Heart right ventricle (tissue), 16 donors: Measurements from ENCODE around the gene TSSK3. TPM values are rescaled to one million over a fixed set of nuclear protein-coding genes. Genes with fewer than 3 reads are reported as not detected.

ENCODE experiments used
- ATAC-seq, 8 donors: fragments of 200-7000 bp; cut with Tn5 transposase; one replicate each; pipeline ENCODE4 v1.9.1; 2020; ENCODE audit warnings: mild to moderate bottlenecking in 8 of 8, moderate library complexity in 8 of 8, moderate number of reproducible peaks in 1 of 8
- DNase-seq, 2 donors: peaks; one replicate each; pipeline ENCODE4 v3.0.0-alpha.2; 2020
- H3K27ac ChIP-seq, 10 donors: fragments of 200-600 bp; sonication (generic) in 2 of 10; one replicate each; pipeline versions ENCODE4 v1.5.0 to v1.8.0; 2020 to 2022; ENCODE audit warnings: mild to moderate bottlenecking in 3 of 10
- H3K27me3 ChIP-seq, 7 donors: fragments of 200-600 bp; one replicate each; pipeline ENCODE4 v1.8.0; 2021 to 2022; ENCODE audit warnings: mild to moderate bottlenecking in 2 of 7
- H3K36me3 ChIP-seq, 9 donors: fragments of 200-600 bp; sonication (generic) in 1 of 9; one replicate each; pipeline versions ENCODE4 v1.5.0 to v1.8.0; 2020 to 2022; ENCODE audit warnings: mild to moderate bottlenecking in 2 of 9
- H3K4me1 ChIP-seq, 9 donors: fragments of 200-600 bp; sonication (generic) in 1 of 9; one replicate each; pipeline versions ENCODE4 v1.5.0 to v1.8.0; 2020 to 2022; ENCODE audit warnings: mild to moderate bottlenecking in 4 of 9
- H3K4me3 ChIP-seq, 10 donors: fragments of 200-600 bp; sonication (generic) in 2 of 10; one replicate each; pipeline versions ENCODE4 v1.5.0 to v1.8.0; 2020 to 2022; ENCODE audit warnings: mild to moderate bottlenecking in 7 of 10, moderate library complexity in 2 of 10
- H3K9me3 ChIP-seq, 11 donors: fragments of 200-600 bp in 10 of 11; sonication (generic) in 2 of 11; one replicate each; pipeline versions ENCODE4 v1.5.0 to v1.8.0; 2013 to 2022; ENCODE audit warnings: mild to moderate bottlenecking in 2 of 11, control low read depth in 1 of 11, moderate library complexity in 1 of 11
- WGBS, 2 donors: extraction: QIAGEN DNeasy Blood & Tissue Kit; methylation state at CpG; one replicate each; pipeline ENCODE4 v1.1.7; 2013; ENCODE audit warnings: inconsistent platforms in 1 of 2; 5-methylcytosine and 5-hydroxymethylcytosine counted together
- intact Hi-C, 10 donors: fragments of 100-400 bp; cut with DNase I; formaldehyde crosslinking; loops; one replicate each; pipeline versions ENCODE4 v1.11.1 to v1.14.2; 2022
- polyA plus RNA-seq, 2 donors: library from polyadenylated mRNA; stranded (reverse); fragments of 200-250 nt; gene quantifications; one replicate each; pipeline ENCODE4 v1.2.3, GENCODE V29; 2013
- total RNA-seq, 10 donors: library from RNA; stranded (reverse); fragmentation: NEBNext Ultra II Directional in 3 of 10; extraction: Animal tissue kit (Norgen Biotek cat#: 25700) in 3 of 10; gene quantifications; one replicate each; pipeline versions ENCODE4 v1.2.1 to v1.2.4, GENCODE V29; 2021 to 2023
- TF ChIP-seq, protein P1 (sequence below), 9 donors: fragments of 200-600 bp; sonication (generic) in 2 of 9; IDR thresholded peaks; one replicate each; pipeline versions ENCODE4 v1.5.0 to v1.8.0; 2021 to 2022; ENCODE audit warnings: antibody characterized with exemption in 9 of 9, mild to moderate bottlenecking in 5 of 9, moderate library complexity in 1 of 9
- donor health status: Arrhythmogenic right ventricular cardiomyopathy.
- donor health status: ischemic (EF 13 %, LVEDD 7.1; RV severe dilation, severe dysfunction).
- donor health status: healthy with polysubstance abuse.
- donor health status: DM: no; HTN: yes; CAD: no.
- donor health status: DM: no; HTN: no; CAD: no.
- donor health status: ischemic (EF 25% LVEDD 6.9; RV normal size, moderate dysfunction).
- donor health status: ischemic (EF 25% LVEDD 5.7; RV mildly dilated, moderate dysfunction).
- donor health status: healthy.
- donor health status: DM: yes; HTN: yes; CAD: no.
- donor health status: Ischemic cardiomyopathy.
- donor health status: ischemic (EF 35%, LVEDD 5.7; RV mildly dilated, moderate dysfunction).
- donor health status: nonischemic (EF 11% LVEDD 7.7; RV severe dilation, severe dysfunction).
- donor health status: DM: yes; HTN: yes; CAD: no.
- donor health status: PGD.
- donor health status: ischemic (EF 29% LVEDD 5.4; RV normal size, mild dysfunction).
- donor health status: nonischemic (EF 23%, LVEDD 6.1; RV moderate dilation, normal function).

TSSK3 gene
- total and polyA plus RNA-seq, 12 donors, result 0.10 to 5.8 (median 1.7) TPM

DNA sequence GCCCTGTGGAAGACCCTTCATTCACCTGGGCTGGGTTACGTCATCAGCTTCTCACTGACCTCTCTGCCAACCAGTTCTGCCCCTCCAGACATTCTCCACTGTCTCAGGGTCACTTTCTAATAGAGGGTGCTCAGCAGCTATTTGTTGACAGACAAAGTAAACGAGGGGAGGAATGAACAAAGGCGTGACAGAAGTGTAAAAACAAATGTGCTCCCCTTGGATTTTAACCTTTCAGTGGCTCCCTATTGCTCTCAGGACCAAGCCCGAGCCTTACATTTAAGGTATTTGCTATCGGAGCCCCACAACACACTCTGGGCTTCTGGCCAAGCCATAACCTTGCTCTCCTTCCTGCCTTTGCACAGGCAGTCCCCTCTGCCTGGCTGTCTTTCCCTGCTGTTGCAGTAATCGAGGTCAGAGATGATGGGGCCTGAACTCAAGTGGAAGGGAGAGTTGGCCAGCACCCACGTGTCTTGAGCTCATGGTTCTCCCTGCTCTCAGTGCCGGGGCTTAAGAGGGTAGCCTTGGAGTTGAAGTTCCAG is 17.0 kb upstream of the TSSK3 start:
- Histone ChIP-seq H3K27me3 (peaks cover 0 to 11% (median 0%) of the 10 kb centered on the region in 7 donors), H3K36me3 (no peaks in the 10 kb centered on the region), H3K27ac (peak overlapping the region in 1 of 10 donors; percentile 22), H3K9me3 (no peaks in the 10 kb centered on the region), H3K4me1 (peaks cover 0 to 42% (median 28%) of the 10 kb centered on the region in 9 donors), H3K4me3 (no peak overlapping the region)
- DNase-seq (no peak), ATAC-seq (peak in 2 of 8 donors; percentile 20 to 23)
- intact Hi-C loops, result no loop called here
- WGBS, 2 donors, result 32 to 33% methylated on average over 8 of the region's 8 CpGs
- TF ChIP-seq, protein P1, sequence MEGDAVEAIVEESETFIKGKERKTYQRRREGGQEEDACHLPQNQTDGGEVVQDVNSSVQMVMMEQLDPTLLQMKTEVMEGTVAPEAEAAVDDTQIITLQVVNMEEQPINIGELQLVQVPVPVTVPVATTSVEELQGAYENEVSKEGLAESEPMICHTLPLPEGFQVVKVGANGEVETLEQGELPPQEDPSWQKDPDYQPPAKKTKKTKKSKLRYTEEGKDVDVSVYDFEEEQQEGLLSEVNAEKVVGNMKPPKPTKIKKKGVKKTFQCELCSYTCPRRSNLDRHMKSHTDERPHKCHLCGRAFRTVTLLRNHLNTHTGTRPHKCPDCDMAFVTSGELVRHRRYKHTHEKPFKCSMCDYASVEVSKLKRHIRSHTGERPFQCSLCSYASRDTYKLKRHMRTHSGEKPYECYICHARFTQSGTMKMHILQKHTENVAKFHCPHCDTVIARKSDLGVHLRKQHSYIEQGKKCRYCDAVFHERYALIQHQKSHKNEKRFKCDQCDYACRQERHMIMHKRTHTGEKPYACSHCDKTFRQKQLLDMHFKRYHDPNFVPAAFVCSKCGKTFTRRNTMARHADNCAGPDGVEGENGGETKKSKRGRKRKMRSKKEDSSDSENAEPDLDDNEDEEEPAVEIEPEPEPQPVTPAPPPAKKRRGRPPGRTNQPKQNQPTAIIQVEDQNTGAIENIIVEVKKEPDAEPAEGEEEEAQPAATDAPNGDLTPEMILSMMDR (IDR thresholded peaks at IDR 0.05), result no peak

DNA sequence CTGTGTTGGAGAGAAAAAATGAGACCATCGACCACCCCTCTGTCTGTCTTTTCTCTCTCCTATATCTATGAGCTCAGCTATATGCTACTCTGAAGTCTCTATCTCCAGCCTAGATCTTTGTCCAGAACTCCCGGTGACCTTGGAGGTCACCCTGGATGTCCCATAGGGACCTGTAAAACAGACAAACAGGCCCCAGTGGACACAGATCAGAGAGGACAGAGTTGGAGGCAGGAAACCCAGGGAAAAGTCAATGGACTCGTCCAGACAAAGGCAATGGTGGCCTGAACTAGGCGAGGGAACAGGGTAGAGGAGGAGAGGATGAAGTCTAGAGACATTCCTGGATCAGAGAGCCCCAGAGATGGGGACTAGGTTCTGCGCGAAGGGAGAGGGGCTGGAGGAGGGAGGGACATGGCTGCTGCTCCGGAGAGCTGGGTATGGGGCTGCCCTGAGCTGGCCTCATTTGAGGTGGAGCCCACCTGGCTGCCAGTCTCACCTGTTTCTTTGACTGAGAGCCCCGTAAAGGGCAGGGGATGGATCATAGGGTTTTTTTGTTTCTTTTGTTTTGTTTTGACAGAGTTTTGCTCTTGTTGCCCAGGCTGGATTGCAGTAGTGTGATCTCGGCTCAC is 15.7 kb upstream of the TSSK3 start:
- Histone ChIP-seq H3K27ac (no peak overlapping the region), H3K4me1 (peaks cover 0 to 48% (median 34%) of the 10 kb centered on the region in 9 donors), H3K9me3 (no peaks in the 10 kb centered on the region), H3K36me3 (no peaks in the 10 kb centered on the region), H3K4me3 (no peak overlapping the region), H3K27me3 (peaks cover 0 to 11% (median 0%) of the 10 kb centered on the region in 7 donors)
- intact Hi-C loops, result no loop called here
- DNase-seq, result no peak
- WGBS, 2 donors, result 84 to 87% methylated on average over 9 of the region's 9 CpGs
- ATAC-seq, result no peak
- TF ChIP-seq, protein P1 (IDR thresholded peaks at IDR 0.05), result no peak

DNA sequence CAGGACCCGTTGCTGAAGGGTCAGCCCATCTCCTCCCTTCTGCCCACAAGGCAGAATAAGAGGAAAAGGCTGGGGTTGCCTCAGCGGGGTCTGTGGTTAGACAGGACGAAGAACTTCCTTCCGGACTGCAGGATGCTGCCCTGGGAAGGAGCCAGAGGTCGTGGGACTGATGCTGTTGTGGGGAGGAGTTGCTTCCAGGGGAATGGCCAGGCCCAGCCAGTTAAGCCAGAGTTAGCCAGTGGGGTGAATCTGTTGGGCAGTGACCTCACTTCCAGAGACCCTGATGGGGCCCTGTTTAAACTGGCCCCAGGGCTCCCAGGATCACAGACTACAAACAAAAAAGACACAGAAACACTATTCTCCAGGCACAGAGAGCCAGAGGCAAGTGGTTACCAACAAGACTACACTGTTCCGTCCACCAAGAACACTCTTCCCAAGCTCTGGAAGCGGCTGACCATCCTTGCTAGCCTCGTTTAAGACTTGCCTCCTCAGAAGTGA is 13.1 kb upstream of the TSSK3 start:
- intact Hi-C loops, result no loop called here
- no peaks in the 10 kb centered on the region for H3K36me3 ChIP-seq
- H3K4me3 ChIP-seq, result no peak overlapping the region
- 45 to 54% methylated on average over 8 of the region's 8 CpGs for WGBS, 2 donors
- H3K27me3 ChIP-seq, result peaks cover 0 to 11% (median 0%) of the 10 kb centered on the region in 7 donors
- TF ChIP-seq, protein P1 (IDR thresholded peaks at IDR 0.05), result no peak
- peaks cover 11 to 68% (median 54%) of the 10 kb centered on the region in 9 donors for H3K4me1 ChIP-seq
- DNase-seq, result peak; percentile 66 to 72
- no peaks in the 10 kb centered on the region for H3K9me3 ChIP-seq
- H3K27ac ChIP-seq, result peak overlapping the region in 8 of 10 donors; percentile 47 to 98 (median 62)
- peak in 5 of 8 donors; percentile 1 to 20 (median 5) for ATAC-seq

DNA sequence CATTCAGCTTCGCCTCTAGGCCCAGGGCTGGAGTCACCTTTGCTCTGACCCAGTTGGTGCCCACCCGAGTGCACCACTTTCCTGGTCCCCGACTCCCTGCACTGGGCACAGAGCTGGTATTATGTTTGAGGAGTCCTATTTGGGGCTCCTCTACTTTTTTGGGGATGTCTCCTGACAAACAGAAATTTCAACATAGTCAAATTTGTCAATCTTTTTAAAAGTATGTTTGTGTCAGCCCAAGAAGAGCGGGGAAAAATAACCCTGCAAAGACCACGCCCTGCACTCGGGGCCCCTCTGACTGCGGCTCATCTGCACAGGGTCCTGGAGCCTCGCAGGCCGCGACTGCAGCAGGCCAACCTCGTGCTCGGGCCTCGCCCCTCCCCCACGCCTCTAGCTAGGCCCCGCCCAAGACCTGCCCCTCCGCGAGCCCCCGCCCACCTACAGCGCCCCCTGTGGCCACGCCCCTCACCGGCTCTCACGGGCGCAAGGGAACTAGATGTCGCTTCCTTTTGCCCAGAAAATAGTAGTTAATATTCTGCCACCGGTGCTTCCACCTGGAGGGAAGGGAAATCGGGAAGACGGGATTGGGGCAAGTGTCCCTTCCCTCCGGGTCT is 11.4 kb upstream of the TSSK3 start:
- ATAC-seq (peak; percentile 57 to 84 (median 76)), DNase-seq (peak in 1 of 2 donors; percentile 81)
- Histone ChIP-seq H3K9me3 (no peaks in the 10 kb centered on the region), H3K36me3 (peaks cover 0 to 2% (median 0%) of the 10 kb centered on the region in 9 donors), H3K27ac (peak overlapping the region; percentile 85 to 98 (median 95)), H3K27me3 (peaks cover 0 to 10% (median 0%) of the 10 kb centered on the region in 7 donors), H3K4me1 (peaks cover 11 to 70% (median 54%) of the 10 kb centered on the region in 9 donors), H3K4me3 (peak overlapping the region in 9 of 10 donors; percentile 57 to 84 (median 75))
- WGBS, 2 donors, result 20 to 24% methylated on average over 25 to 28 of the region's 28 CpGs
- TF ChIP-seq, protein P1 (IDR thresholded peaks at IDR 0.05), result peak; percentile 45 to 83 (median 65)
- intact Hi-C loops, result loop anchor here in 1 of 10 donors (5.0 kb wide), 1 partner anchor 41 kb away; the partner anchor contains the start of gene BSDC1
